WTC11 (cell line): ENCODE results near the gene PLXNB2. TPM values are rescaled to one million over a fixed set of nuclear protein-coding genes. Genes with fewer than 3 reads are reported as not detected.

Experiments
- ATAC-seq: fragments of 200-7000 bp; cut with Tn5 transposase; 2 replicates; pipeline ENCODE4 v1.10.0; 2021; ENCODE audit warnings: mild to moderate bottlenecking, moderate library complexity
- CTCF ChIA-PET: fragments of 300-600 bp; sonication (Branson Sonifier 250); formaldehyde crosslinking; loops from one replicate; lab custom pipeline; 2021; ENCODE audit warnings: antibody characterized with exemption; lab: Charles Lee
- POLR2A ChIA-PET: fragments of 350-600 bp; sonication (Branson Sonifier 250); formaldehyde crosslinking; loops from one replicate; lab custom pipeline; 2021; ENCODE audit warnings: antibody characterized with exemption; lab: Charles Lee
- DNase-seq: peaks from one replicate; pipeline ENCODE4 v3.0.0; 2021; ENCODE audit warnings: low spot score
- H3K27ac Mint-ChIP-seq: 2 replicates; pipeline ENCODE4 v1.8.0; 2021; ENCODE audit warnings: mixed read lengths
- H3K27me3 Mint-ChIP-seq: 2 replicates; pipeline ENCODE4 v1.8.0; 2021; ENCODE audit warnings: low read depth, mild to moderate bottlenecking, moderate library complexity, mixed read lengths
- H3K36me3 Mint-ChIP-seq: 2 replicates; pipeline ENCODE4 v1.8.0; 2021; ENCODE audit warnings: mixed read lengths
- H3K4me1 Mint-ChIP-seq: 2 replicates; pipeline ENCODE4 v1.8.0; 2022; ENCODE audit warnings: mixed read lengths
- H3K4me3 Mint-ChIP-seq: 2 replicates; pipeline ENCODE4 v1.8.0; 2021; ENCODE audit warnings: mild to moderate bottlenecking, moderate library complexity, mixed read lengths
- H3K9me3 Mint-ChIP-seq: 2 replicates; pipeline ENCODE4 v1.8.0; 2021; ENCODE audit warnings: mixed read lengths
- AR ChIP-seq: fragments of 250-450 bp; sonication (Bioruptor Pico); IDR thresholded peaks from 2 replicates; pipeline ENCODE4 v1.9.0; 2021; ENCODE audit warnings: mild to moderate bottlenecking
- CREB1 ChIP-seq: sonication (generic); formaldehyde crosslinking; IDR thresholded peaks from 2 replicates; pipeline ENCODE4 v1.8.0; 2023; ENCODE audit warnings: mild to moderate bottlenecking, missing genetic modification reagents
- FOXP4 ChIP-seq: sonication (generic); formaldehyde crosslinking; IDR thresholded peaks from 2 replicates; pipeline ENCODE4 v1.8.0; 2022; ENCODE audit warnings: mild to moderate bottlenecking, missing genetic modification reagents
- IRF2 ChIP-seq: sonication (generic); formaldehyde crosslinking; IDR thresholded peaks from 2 replicates; pipeline ENCODE4 v1.8.0; 2022; ENCODE audit warnings: low read depth, missing genetic modification reagents, borderline replicate concordance
- MAX ChIP-seq: sonication (generic); formaldehyde crosslinking; IDR thresholded peaks from 2 replicates; pipeline ENCODE4 v1.8.0; 2022; ENCODE audit warnings: mild to moderate bottlenecking, missing genetic modification reagents
- MYBL2 ChIP-seq: sonication (generic); formaldehyde crosslinking; IDR thresholded peaks from 2 replicates; pipeline ENCODE4 v1.8.1; 2023; ENCODE audit warnings: mild to moderate bottlenecking, moderate library complexity, missing genetic modification reagents
- NR3C1 ChIP-seq: sonication (generic); formaldehyde crosslinking; conservative IDR thresholded peaks from 2 replicates; pipeline ENCODE4 v1.8.1; 2023; ENCODE audit warnings: low read depth, mild to moderate bottlenecking, missing genetic modification reagents
- PRRX2 ChIP-seq: fragments of 250-450 bp; sonication (Bioruptor Pico); IDR thresholded peaks from 2 replicates; pipeline ENCODE4 v1.8.0; 2021; ENCODE audit warnings: mild to moderate bottlenecking
- RORB ChIP-seq: fragments of 250-450 bp; sonication (Bioruptor Pico); IDR thresholded peaks from 2 replicates; pipeline ENCODE4 v1.9.0; 2021; ENCODE audit warnings: mild to moderate bottlenecking
- SMAD3 ChIP-seq: sonication (generic); formaldehyde crosslinking; IDR thresholded peaks from 2 replicates; pipeline ENCODE4 v1.8.0; 2022; ENCODE audit warnings: missing genetic modification reagents, mild to moderate bottlenecking, borderline replicate concordance
- TEAD4 ChIP-seq: sonication (generic); formaldehyde crosslinking; IDR thresholded peaks from 2 replicates; pipeline ENCODE4 v1.8.0; 2022; ENCODE audit warnings: mild to moderate bottlenecking, missing genetic modification reagents
- ZNF396 ChIP-seq: fragments of 250-450 bp; sonication (Bioruptor Pico); IDR thresholded peaks from 2 replicates; pipeline ENCODE4 v1.8.0; 2021; ENCODE audit warnings: mild to moderate bottlenecking, moderate library complexity, borderline replicate concordance
- ZNF425 ChIP-seq: fragments of 250-450 bp; sonication (Bioruptor Pico); conservative IDR thresholded peaks from 2 replicates; pipeline ENCODE4 v1.9.0; 2021; ENCODE audit warnings: mild to moderate bottlenecking
- ZNF532 ChIP-seq: fragments of 250-450 bp; sonication (Bioruptor Pico); IDR thresholded peaks from 2 replicates; pipeline ENCODE4 v1.9.0; 2021; ENCODE audit warnings: mild to moderate bottlenecking, borderline replicate concordance
- total RNA-seq: library from RNA; stranded (reverse); gene quantifications from 3 replicates; pipeline ENCODE4 v1.2.3, GENCODE V29; 2021
- TF ChIP-seq, protein P1 (sequence below): sonication (generic); formaldehyde crosslinking; IDR thresholded peaks from 2 replicates; pipeline ENCODE4 v1.8.1; 2023; ENCODE audit warnings: mild to moderate bottlenecking, missing genetic modification reagents, moderate library complexity
- TF ChIP-seq, protein P2 (sequence below): fragments of 250-450 bp; sonication (Bioruptor Pico); IDR thresholded peaks from 2 replicates; pipeline ENCODE4 v1.9.0; 2021; ENCODE audit warnings: moderate library complexity, mild to moderate bottlenecking, inconsistent platforms, borderline replicate concordance
- TF ChIP-seq, protein P3 (sequence below): sonication (generic); formaldehyde crosslinking; IDR thresholded peaks from 2 replicates; pipeline ENCODE4 v1.8.0; 2022; ENCODE audit warnings: missing genetic modification reagents

The PLXNB2 gene
- total RNA-seq, 1 experiment from 2014 or later, result 113 TPM

GRCh38 chr22:50303515-50303847 lies 4.0 kb downstream of the PLXNB2 start (continued):
- TF ChIP-seq MYBL2 (CRISPR knock-in tag), result no peak
- TF ChIP-seq NR3C1 (CRISPR knock-in tag), result no peak
- TF ChIP-seq, protein P1, sequence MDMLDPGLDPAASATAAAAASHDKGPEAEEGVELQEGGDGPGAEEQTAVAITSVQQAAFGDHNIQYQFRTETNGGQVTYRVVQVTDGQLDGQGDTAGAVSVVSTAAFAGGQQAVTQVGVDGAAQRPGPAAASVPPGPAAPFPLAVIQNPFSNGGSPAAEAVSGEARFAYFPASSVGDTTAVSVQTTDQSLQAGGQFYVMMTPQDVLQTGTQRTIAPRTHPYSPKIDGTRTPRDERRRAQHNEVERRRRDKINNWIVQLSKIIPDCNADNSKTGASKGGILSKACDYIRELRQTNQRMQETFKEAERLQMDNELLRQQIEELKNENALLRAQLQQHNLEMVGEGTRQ (CRISPR knock-in tag), result no peak

DNA sequence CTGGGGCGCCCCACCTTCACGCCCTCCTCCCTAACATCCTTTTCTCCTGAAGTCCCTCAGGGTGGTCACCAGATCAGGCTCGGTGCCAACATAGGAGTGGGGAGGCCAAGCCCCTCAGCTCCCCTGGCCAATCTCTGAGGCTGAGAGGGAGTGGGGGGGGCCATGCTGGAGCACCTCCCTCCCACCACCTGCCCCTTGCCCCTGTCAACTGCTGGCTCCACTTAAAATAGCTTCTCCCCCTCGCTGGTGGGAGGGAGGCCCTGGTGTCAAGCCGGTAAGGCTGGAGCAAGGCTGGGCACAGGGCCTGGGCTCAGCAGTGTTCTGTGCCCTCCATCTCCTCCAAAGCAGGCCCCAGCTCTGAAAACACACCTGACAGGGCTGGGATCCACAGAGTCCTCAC lies 4.9 kb downstream of the PLXNB2 start:
- H3K36me3 Mint-ChIP-seq, result no peaks in the 10 kb centered on the region
- TF ChIP-seq PRRX2 (CRISPR knock-in tag), result no peak
- no peak for TF ChIP-seq RORB (CRISPR knock-in tag)
- TF ChIP-seq ZNF425 (CRISPR knock-in tag), result no peak
- no peak for TF ChIP-seq ZNF532 (CRISPR knock-in tag)
- no peak for TF ChIP-seq TEAD4 (CRISPR knock-in tag)
- no peak for TF ChIP-seq AR (CRISPR knock-in tag)
- TF ChIP-seq SMAD3 (CRISPR knock-in tag), result no peak
- TF ChIP-seq, protein P2, sequence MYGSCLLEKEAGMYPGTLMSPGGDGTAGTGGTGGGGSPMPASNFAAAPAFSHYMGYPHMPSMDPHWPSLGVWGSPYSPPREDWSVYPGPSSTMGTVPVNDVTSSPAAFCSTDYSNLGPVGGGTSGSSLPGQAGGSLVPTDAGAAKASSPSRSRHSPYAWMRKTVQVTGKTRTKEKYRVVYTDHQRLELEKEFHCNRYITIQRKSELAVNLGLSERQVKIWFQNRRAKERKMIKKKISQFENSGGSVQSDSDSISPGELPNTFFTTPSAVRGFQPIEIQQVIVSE, result no peak
- TF ChIP-seq NR3C1 (CRISPR knock-in tag), result no peak
- no peak for TF ChIP-seq FOXP4 (CRISPR knock-in tag)
- TF ChIP-seq MAX (CRISPR knock-in tag), result no peak
- TF ChIP-seq, protein P3, sequence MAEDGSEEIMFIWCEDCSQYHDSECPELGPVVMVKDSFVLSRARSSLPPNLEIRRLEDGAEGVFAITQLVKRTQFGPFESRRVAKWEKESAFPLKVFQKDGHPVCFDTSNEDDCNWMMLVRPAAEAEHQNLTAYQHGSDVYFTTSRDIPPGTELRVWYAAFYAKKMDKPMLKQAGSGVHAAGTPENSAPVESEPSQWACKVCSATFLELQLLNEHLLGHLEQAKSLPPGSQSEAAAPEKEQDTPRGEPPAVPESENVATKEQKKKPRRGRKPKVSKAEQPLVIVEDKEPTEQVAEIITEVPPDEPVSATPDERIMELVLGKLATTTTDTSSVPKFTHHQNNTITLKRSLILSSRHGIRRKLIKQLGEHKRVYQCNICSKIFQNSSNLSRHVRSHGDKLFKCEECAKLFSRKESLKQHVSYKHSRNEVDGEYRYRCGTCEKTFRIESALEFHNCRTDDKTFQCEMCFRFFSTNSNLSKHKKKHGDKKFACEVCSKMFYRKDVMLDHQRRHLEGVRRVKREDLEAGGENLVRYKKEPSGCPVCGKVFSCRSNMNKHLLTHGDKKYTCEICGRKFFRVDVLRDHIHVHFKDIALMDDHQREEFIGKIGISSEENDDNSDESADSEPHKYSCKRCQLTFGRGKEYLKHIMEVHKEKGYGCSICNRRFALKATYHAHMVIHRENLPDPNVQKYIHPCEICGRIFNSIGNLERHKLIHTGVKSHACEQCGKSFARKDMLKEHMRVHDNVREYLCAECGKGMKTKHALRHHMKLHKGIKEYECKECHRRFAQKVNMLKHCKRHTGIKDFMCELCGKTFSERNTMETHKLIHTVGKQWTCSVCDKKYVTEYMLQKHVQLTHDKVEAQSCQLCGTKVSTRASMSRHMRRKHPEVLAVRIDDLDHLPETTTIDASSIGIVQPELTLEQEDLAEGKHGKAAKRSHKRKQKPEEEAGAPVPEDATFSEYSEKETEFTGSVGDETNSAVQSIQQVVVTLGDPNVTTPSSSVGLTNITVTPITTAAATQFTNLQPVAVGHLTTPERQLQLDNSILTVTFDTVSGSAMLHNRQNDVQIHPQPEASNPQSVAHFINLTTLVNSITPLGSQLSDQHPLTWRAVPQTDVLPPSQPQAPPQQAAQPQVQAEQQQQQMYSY (CRISPR knock-in tag), result no peak
- TF ChIP-seq IRF2 (CRISPR knock-in tag), result no peak
- TF ChIP-seq CREB1 (CRISPR knock-in tag), result no peak
- TF ChIP-seq ZNF396, result no peak
- TF ChIP-seq, all 79 proteins: peak for 0
- Mint-ChIP-seq H3K27ac (no peak overlapping the region), H3K9me3 (no peaks in the 10 kb centered on the region), H3K4me3 (no peak overlapping the region), H3K4me1 (peaks cover 33% of the 10 kb centered on the region), H3K27me3 (peaks cover 6% of the 10 kb centered on the region; the same call in 1 of the 2 replicates)
- CTCF ChIA-PET, result interaction anchor here (0.5 to 2.3 kb wide), 5 partner anchors 9 to 1867 kb away, joined by 3 to 16 read pairs (median 4); no protein-coding TSS in a partner anchor
- ATAC-seq (no peak), DNase-seq (no peak)
- POLR2A ChIA-PET, result interaction anchor here (1.5 kb wide), 1 partner anchor 9 kb away, joined by 3 read pairs; no protein-coding TSS in a partner anchor
